C4-2B (cell line): ENCODE measurements around the gene CMYA5.

ENCODE experiments used
- ZFX ChIP-seq: fragments of 450-650 bp; IDR thresholded peaks from 2 replicates; pipeline ENCODE4 v1.6.1; 2017
- TF ChIP-seq, protein P1 (sequence below): fragments of 450-650 bp; conservative IDR thresholded peaks from 2 replicates; pipeline ENCODE4 v1.5.1; 2017; ENCODE audit warnings: mild to moderate bottlenecking

DNA sequence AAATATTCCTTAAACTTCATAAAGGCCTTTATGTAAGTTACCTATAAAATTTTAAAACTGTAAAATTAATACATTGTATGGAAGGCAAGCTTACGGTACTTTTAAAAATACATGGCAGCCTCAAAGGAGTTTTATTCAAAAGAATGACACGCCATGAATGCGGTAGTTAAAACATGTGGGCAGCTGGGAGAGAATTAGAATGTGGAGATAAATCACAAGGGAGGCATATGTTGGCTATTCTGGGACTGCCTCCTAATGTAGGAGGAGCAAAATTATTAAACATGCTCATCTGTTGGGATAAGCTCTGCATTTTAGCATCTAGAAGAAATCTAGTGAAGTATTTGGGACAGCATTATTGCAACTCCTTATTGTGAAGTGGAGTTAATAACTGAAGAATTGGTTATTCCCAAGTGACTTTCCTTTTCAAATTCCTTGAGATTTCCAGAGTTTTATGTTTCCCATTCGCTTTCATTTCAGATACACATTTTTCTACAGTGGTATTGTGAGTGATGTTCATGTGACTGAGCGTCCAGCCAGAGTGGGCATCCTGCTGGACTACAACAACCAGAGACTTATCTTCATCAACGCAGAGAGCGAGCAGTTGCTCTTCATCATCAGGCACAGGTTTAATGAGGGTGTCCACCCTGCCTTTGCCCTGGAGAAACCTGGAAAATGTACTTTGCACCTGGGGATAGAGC is 109.4 kb downstream of the CMYA5 start:
- TF ChIP-seq, protein P1, sequence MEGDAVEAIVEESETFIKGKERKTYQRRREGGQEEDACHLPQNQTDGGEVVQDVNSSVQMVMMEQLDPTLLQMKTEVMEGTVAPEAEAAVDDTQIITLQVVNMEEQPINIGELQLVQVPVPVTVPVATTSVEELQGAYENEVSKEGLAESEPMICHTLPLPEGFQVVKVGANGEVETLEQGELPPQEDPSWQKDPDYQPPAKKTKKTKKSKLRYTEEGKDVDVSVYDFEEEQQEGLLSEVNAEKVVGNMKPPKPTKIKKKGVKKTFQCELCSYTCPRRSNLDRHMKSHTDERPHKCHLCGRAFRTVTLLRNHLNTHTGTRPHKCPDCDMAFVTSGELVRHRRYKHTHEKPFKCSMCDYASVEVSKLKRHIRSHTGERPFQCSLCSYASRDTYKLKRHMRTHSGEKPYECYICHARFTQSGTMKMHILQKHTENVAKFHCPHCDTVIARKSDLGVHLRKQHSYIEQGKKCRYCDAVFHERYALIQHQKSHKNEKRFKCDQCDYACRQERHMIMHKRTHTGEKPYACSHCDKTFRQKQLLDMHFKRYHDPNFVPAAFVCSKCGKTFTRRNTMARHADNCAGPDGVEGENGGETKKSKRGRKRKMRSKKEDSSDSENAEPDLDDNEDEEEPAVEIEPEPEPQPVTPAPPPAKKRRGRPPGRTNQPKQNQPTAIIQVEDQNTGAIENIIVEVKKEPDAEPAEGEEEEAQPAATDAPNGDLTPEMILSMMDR: no peak
- TF ChIP-seq ZFX: no peak
